ENCODE measurements around the gene PLXNB1. TPM values are rescaled to one million over a fixed set of nuclear protein-coding genes. Genes with fewer than 3 reads are reported as not detected.
A peak's percentile ranks its signal among the peaks of the same experiment; 100 is the strongest.

The PLXNB1 gene
- total RNA-seq, 1 experiment from 2014 or later: 5.8 TPM

DNA sequence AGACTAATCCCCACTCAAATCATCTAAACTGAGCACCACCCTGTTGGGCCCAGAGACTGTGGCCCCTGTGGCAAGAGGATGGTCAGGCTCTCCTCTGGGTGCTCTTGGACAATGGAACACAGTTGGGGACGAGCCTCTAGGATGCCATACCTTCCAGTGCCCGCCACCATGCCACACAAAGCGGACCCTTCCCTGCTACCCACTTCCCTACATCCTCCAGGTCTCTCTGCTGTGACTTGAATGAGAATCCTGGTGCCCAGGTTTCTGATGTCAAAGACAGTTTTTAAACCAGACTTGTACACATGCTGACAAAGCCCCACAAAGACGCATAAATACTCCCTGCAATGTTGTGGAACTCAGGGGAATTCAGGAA lies 5.3 kb upstream of the PLXNB1 start:
- no peak for DNase-seq (ENCODE audit: low read depth)

DNA sequence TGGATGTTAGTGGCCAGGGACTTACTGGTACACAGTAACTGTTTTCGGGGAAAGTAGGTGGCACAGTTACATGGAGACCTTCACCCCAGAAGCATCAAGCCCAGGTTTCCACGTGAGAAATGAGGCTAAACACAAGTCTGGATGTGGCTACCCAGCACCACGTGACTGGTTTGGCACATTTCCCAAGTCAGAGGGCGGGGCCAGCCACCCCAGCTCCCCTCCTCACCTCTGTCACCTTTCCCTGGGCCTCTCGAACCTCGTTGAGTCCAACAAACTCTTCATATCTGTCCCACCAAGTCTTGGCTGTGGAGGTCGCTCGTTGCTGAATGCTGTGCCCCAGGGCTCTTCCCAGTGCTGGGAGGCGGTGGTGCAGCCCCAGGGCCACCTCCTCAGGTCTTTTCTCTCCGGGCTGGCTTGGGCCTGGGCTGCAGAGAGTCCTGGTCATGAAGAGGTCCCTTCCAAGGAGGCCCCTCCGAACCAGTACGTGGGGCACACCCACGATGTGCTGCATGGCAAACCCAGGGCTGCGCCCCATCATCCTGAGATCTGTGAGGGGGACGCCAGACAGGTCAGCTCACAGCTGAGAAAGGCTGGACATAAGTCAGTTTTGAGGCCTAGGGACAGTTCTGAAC lies 4.8 kb upstream of the PLXNB1 start:
- no peak for DNase-seq (ENCODE audit: low read depth)

DNA sequence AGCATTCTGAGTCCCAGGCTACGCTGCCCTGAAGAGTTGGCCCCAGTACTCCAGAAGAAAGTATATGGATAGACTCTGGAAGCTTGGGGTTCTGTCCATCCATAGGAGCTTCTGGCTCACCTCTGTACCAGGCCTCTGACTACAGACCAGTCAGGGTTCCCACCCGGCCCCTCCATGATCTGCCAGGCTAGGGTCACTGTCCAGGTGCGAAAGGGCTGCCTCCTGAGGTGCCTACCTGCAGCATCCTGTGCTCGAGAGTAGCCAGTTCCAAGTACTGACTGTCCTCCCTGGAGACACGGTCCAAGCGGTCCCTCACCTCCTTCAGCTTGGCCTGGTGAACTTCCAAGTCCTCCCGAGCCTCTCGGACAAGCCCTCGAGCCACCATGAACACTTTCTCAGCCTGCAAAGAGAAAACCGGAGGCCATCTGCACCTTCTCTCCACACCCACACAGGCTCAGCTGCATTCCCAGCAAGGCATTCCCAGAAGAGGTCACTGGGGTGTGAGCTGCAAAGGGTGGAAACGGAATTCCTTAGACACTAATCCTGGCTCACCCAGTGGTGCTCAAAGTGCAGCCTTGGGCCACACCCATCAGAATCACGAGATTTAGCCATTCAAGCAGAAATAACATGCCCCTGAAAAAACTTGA lies 3.7 kb upstream of the PLXNB1 start:
- DNase-seq (ENCODE audit: low read depth): no peak

DNA sequence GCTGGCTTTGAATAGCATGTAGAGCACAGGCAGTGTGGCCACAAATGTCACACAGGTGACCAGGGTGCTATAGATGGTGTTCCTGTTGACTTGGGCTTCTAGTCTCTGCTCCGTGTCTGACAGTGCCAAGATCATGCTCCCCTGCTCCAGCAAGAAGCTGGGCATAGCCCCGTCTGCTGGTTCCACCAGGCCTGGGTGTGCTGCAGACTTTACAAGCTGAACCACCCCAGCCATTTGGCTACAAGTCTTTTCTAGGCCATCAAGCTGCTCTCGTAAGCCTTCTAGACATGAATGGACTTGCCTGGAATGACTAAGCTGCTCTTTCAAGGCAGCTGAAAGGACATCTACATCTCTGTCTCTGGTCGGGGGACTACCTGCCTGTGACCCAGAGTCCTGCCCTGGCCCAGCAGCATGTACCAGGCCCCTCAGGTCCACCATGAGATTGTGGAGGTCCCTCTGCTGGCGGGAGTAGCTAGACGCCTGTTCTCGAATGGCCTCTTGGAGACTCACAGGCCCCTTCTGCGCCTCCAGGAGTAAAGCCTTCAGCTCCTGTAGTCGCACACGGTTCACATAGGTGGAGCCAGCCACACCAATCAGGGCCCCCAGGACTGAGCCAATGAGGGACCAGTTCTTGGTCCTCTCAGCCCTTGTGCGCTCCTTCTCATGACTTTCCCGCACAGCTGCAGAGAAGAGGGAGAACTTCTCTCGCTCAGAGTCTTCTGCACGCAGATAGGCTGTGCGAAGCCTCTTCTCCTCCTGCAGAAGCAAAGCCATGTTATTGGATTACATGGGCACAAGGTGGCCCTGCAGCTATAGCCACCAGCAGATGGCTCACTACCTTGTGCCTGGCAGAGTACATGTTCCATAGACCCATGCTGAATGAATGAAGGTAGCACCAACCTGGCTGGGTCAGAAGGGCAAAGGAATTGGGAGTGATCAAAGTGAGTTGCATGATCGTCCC lies 2.8 kb upstream of the PLXNB1 start:
- no peak for DNase-seq (ENCODE audit: low read depth)

DNA sequence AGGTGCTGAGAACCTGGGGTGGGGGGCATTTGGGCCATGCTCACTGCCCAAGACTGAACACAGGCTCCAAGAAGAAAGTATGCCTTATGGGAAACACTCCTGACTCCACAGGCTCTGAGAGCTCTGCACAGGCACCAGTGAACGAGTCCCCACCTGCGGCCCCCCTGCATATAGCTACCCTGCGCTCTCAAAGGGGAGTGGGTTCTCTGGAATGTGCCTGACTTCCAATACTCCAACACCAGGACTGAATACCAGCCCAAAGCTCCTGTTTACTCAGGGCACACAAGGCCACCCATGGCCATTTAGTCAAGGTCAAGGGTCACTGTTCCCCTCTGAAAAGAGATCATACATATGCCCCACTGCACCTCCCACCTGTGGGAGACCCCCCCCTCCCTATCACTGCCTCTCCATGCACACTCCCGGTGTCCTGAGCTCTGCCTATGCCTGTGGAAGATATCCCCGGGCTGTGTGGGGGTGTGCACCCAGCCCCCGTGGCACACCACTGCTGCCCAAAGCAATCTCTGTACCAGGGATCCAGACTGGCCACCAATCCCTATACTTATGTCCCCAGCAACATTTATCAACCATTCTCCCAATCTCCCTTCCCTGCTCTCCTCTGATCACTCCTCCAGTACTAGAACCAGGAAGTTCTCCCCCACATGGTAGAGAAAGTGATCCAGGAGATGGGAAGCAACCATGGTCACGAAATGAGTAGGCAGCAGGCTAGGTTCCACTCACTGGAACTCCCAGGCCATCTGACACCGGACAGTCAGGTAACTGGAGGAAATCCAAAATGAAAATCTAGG lies 1.5 kb upstream of the PLXNB1 start:
- no peak for DNase-seq (ENCODE audit: low read depth)

DNA sequence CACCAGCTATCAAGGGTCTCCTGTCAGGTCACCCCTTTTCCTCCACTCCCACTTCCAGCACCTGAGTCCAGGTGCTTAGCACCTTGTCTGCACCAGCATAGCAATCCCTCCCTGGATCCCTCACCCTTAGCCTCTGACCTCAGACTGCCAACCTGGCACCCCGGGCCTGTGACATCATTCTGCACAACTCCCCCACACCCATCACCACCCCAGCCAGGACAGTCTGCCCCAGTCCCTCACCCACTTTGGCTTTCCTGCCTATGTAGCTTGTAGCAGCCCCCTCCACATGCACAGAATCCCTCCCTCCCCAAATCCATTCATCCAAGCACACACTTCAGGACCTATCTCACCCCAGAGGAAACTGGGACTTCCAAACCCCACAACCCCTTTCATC lies 819 bp upstream of the PLXNB1 start:
- DNase-seq (ENCODE audit: low read depth): no peak

DNA sequence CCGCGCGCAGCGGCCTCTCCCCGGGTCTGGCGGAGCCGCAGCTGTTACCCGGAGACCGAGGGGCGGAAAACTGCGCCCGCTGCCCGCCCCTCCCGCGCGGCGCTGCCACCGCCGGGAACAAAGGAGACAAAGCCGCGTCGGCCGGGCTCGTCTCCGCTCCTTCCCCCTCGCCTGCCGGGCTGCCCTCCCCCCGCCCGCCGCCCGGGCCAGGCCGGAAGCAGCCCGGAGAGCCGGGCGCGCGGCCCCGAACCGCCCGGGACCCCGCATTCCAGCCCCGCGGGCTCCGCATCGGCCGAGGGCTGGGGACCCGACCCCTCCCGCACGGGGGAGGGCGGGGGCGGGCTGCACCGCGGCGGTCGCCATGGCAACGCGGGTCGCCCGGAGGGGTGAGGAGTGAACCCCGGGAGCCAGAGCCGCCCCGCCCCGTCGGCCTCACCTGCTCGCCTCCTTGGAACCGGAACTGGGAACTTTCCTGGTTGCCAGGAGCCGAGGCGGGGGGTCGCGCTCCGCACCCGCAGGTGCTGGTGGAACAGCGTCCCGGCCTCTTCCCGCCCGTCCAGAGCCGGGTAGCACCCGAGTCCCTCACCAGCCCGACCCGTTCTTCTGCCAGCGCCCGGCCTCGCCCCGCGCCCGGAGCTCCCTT lies 448 bp downstream of the PLXNB1 start:
- DNase-seq (ENCODE audit: low read depth): peak; percentile 38

DNA sequence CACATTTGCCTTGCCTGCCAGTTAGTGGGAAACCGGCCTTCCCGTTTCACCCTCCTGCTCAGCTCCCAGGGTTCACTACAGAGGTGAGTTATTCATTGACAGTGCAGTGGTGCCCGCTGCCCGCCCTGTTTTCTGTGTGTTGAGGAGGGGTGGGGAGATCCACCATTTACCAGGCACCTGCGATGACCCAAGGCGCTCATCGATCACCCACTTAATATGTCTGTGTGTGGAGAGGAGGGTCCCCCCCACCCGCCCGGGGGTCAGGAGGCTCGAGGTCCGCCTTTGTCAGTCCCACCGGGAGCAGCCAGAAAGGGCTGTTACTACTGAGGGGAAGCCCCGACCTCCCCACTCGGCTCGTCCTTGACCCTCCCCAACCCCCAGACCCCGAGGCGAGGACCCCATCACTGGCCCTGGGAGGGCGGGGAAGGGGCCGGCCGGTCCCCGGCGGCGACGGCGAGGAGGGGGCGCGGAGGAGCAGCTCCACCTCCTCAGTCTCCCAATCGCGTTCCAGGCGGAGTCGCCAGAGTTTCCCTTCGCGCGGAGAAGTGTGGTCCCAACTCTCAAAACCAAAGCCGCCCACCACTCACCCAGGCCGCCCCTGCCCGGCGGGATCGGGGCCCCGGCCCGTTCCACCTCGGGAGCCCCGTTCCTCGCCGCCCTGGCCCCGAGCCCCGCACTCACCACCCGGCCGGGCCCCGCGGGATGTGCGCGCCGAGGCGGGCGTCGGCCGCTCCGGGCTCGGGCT lies 1.1 kb downstream of the PLXNB1 start:
- DNase-seq (ENCODE audit: low read depth): no peak

DNA sequence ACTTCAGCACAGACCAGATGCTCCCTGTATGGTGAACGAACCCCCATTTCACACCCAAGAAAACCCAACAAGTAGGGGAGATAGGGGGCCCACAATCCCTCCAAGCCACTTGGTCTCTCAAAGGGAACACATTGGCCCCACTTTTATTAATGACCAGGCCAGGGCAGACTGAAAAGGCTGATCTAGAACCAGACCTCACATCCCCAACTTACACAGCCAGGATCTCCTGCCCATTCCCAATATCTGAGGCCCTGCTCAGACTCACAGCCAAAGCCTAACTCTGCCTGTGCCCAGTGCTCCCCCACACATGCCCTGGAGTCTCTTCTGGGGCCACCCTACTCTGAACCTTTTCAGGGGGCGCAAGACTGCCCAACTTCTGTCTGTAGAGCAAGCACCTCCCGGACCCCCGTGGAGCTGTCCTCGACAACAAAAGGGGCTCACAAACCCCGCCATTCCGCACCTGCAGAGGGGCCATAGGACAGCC lies 1.8 kb downstream of the PLXNB1 start:
- DNase-seq (ENCODE audit: low read depth): no peak

DNA sequence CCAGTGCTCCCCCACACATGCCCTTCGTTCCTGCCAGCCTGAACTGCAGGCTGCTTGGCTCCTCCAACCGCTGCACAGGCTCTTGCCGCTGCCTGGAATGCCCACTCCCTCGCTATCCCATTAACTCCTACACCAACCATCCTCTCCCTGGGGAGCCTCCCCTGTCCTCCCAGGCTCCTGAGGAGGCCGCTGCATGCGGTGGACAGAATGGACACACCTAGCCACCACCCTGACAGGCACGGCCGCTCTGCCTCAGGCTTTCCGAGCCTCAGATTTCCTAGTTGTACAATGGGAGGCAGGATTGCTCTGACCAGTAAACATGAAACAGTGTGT lies 2.3 kb downstream of the PLXNB1 start:
- DNase-seq (ENCODE audit: low read depth): no peak

DNA sequence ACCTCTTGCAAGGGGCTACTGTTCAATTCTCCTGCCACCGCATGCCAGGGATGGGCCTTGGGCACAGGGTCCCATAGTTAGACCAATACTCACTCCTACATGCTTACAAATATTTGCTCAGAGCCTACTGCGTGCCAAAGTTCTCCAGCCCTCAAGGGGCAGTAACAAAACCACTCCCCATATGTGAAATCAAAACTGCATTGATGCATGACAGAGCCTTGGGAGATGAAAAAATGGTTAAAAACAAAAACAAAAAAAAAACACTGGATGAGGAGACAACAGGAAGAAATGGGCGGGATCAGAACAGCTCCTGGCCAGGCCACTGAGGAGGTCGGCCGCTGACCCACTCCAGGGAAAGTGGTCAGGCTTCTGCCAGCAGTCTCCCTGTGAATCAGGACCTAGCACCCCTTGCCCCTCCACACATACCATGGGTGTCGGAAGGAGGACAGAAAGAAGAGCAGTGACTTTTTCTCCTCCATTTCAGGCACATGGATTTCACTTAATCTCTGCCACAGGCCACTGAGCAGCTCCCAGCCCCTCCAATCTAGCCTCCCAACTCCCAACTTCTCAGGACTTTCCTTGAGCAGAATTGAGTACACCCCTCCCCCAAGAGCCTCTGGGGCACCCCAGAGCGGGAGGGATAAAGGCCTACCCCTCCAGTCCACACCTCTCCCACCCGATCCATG lies 2.8 kb downstream of the PLXNB1 start:
- no peak for DNase-seq (ENCODE audit: low read depth)

DNA sequence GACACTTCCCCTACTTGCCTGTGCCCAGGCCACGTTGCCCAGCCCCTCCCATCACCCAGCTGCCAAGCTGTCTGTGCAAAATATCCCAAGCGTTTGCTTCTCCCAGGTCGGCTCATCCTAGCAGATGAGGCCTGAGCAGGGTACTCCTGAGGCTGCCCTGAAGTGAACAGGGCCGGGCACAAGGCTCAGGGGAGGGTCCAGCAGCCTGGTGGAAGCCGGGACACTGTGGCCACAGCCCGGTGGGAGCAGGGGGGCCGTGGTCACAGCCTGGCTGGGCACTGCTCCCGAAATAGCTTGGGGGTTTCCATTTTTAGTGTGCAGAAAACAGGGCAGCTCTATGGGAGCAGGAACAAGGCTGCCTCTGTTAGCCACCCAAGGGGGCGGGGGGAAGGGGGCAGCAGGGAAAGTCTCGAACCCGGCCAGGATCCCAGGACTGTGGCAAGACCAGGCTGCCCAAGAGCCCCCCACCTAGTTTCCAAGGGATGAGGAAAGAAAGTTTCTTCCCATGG lies 3.4 kb downstream of the PLXNB1 start:
- DNase-seq (ENCODE audit: low read depth): no peak

DNA sequence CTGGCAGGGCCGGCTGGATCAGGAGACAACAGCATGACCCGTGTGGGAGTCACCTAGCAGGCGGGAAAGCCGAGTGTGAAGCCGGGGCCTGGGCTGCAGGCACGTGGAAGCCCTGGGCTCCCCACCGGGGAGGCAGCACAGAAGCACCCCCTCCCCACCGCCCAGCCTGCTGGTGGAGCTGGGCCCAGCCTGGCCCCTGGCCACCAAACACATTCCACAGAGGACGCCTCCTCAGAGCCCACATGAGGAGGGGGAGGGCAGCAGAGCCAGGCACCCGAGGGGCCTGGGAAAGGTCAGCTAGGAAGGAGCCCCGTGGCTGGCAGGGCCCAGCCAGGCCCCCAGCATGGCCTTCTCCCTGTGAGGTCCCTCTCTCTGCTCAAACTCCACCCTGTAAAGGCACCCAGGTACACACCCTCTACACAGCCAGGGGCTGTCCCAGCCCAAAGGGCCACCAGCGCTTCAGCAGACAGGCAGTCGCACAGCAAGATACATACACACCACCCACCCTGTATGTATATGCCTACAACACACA lies 4.5 kb downstream of the PLXNB1 start:
- DNase-seq (ENCODE audit: low read depth): no peak

DNA sequence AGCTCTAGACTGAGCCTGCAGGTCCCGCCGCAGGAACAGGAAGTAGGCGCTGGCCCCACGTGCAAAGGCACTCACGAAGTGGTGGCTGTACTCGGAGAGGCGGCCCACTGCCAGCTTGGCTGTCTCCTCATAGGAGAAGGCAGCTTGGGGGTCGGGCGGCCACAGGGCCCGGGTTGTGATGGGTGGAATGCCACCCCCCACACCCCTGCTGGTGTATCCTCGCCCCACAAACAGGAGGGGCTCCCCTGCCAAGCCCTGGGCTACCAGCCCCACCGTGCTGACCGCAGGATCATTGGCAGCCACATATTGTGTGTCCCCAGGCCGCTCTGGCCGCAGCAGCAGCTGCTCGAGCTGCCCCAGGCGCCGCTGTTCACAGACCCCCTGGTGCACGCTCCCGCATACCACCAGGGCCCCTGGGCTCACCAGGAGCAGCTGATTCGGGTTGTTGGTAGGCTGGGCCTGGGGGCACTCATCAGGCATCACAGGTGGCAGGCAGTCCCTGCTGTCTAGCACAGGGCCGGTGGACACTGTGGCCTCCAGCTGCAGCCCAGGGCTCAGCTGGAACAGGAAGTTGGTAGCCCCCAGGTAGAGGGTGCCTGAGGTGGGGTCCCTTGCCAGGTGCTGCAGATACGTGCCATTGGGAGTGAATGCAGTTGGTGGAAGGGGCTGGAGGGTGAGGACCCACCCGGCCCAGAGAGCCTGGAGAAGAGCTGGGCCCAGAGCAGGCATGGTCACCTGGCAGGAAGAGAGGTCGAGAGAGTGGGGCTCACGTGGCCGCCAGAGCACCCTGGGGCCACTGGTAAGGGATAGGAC lies 5.8 kb downstream of the PLXNB1 start:
- no peak for DNase-seq (ENCODE audit: low read depth)

DNA sequence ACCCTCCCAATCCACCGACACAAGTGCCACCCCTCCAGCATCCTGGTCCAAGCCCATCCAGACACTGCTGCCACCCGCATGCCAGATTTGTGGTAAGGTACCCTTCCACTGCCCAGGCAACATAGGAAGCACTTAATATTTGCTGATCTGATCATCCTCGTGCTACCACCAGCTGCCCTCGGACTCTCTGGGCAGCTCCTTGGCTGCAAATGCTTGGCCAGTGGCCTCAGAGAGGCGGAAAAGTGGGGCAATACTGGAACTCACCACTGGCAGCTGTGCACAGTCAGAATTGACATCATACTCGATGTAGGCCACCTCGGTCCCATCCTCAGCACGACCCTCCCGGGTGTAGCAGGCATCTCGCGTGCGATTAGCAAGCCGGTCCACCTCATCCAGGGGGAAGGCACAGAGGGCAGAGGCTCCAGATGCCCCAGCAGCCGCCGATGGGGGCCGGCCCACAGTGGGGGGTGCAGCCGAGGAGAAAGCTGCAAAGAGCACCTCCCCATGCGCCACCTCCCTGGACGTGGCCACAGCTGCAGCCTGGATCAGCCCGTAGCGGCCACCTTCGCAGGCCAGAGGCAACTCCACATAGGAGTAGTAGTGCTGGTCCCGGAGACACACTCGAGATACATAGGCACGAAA lies 6.5 kb downstream of the PLXNB1 start:
- no peak for DNase-seq (ENCODE audit: low read depth)

DNA sequence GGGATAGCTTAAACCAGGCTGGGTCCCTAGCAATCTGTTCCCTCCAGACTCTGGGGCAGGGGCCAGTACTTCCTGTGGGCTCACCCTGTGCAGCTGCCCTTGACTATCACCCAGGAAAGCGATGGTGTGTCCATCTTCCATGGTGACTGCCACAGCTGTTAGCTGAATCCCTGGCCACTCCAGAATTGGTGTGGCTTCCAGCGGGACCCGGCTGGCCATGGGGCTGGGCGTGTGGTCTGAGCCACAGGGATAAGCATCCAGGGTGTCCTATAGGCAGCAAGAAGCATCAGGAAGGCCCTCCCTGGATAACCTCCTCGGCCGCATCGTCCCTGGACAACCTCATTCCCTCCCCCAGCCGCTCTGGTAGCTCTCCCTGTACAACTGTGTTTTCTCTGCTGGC lies 7.2 kb downstream of the PLXNB1 start:
- no peak for DNase-seq (ENCODE audit: low read depth)

DNA sequence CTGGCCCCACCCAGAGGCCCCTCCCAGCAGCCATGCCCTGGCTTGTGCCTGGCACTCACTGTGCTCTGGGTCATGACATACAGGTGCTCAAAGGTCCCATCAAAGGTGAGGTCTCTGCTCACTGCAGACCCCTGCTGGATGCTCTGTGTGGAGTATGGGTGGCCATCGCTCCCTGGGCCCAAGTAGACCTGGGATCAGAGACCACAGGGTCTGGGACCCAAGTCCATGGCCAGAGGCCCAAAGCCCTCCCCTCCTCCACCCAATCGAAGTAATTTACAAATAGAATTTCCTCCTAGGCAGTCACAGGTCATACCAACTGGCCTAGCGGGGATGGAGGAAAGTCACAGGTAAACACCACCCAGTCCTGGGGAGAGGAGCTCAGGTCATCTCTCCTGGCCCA lies 7.6 kb downstream of the PLXNB1 start:
- no peak for DNase-seq (ENCODE audit: low read depth)

DNA sequence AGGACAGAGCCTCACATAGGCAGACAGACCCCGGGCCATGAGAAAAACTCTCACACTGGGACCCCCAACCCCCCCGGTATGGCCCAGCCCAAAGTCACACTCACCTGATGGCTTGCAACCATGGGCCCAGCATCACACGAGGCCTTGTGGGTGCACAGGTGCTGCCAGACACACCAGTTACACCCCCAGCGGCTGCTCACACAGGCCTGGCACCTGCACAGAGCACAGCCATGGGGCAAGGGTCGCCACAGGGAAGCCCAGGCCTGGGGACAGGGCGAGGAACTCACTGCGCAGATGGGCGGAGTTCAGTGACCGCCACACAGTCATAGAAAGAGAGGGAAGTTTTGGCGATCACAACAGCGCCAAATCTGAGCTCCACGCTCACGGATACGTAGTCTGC lies 9.3 kb downstream of the PLXNB1 start:
- DNase-seq (ENCODE audit: low read depth): no peak

All from HT1080 (cell line).